Cerebellar cortex (tissue), 1 donor: Measurements from ENCODE around the gene TEX53.
A peak's percentile ranks its signal among the peaks of the same experiment; 100 is the strongest.

Experiments used
- DNase-seq: peaks from one replicate; pipeline ENCODE4 v3.0.0-alpha.2; 2015; ENCODE audit warnings: low spot score

Gene TEX53

DNA sequence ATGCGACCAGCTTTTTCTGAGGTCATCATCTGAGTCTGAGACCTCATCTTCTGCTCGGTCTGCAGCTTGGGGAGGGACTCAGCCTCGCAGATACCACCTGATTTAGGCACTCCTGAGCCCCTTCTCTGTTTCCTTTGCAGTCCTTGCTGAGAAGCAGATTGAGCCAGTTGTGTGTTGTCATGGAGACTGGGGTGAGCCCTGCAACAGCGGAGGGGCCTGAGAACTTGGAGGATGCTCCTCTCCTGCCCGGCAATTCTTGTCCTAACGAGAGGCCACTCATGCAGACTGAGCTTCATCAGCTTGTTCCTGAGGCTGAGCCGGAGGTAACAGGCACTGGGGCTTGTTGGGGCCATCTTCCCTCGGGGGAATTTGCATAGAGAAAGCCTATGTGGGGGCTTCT, 19.2 kb downstream of the TEX53 start:
- DNase-seq: no peak

GRCh38 chr9:114634387-114634786, 23.2 kb downstream of the TEX53 start:
- DNase-seq: no peak

- DNase-seq: no peak
Observed at GRCh38 chr9:114633438-114634089, 24.0 kb downstream of the TEX53 start.

DNA sequence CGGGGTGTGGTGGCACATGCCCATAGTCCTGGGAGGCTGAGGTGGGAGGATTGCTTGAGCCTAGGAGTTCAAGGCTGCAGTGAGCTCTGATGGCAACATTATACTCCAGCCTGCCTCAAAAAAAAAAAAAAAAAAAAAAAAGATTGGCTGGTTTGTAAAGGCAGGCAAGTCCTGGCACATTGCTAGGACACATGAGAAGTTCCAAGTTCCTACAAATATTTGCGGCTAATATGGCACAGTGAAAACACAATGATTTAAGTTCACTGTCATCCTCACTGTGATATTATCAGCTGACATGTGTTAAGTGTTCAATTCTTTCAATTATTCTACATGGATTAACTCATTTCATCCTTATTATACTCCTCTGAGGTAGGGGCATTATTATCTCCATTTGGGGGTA, 26.4 kb downstream of the TEX53 start:
- DNase-seq: no peak

DNA sequence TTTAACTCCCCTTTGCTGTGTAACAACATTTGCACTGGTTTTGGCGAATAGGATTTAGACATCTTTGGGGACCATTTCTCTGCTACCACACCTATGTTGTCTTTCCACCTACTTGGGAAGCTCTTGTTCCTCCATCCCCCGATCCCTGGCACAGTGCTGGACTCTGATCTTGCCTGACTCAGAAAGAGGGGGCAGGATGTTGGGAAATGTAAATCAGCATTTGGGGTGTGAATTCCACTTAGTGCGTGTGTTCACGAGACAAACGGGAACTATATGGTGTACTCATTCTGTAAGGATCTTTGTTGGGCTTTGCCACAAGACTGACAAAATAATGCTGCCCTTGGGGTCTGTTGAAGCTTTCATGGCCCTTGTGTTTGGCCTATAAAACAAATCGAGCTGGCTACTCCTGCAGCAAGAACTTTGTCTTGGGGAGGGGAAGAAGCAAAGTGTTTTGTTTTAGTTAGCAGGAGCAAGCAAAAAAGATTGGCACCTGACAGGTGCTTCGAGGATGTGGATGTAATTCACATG, 28.0 kb downstream of the TEX53 start:
- no peak for DNase-seq

GRCh38 chr9:114627553-114627952, 30.1 kb downstream of the TEX53 start:
- no peak for DNase-seq

GRCh38 chr9:114626415-114627020, 31.1 kb downstream of the TEX53 start:
- no peak for DNase-seq

- no peak for DNase-seq
Observed at GRCh38 chr9:114624677-114625076, 32.9 kb downstream of the TEX53 start.

DNA sequence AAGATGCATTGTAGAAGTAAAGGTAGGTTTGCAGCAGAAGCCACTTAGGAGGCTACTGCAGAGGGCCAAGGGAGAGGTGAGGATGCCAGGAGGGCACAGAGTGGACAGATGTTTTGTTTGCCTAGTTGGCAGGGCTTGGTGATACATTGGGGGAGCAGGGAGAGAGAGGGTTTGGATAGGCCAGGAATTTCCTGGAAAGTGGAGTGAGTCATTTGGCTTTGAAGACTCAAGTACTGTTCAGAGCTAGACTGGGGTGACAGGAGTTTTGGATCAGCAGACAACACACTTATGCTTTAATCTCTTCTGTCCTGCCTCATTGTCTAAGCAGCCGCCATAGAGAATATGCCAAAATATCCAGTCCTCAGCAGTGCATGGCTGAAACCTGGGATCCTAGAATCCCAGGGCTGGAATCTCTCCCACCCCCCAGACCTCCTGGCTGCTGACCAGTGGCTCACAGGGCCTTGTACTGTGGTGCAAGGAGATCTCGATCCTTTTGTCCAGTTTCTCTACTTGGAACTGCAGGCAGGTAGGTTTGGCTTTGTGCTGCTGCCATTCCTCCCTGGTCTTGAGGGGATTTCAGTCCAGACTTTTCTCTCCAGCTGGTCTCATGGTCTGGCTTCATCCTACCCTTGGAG, 35.5 kb downstream of the TEX53 start:
- no peak for DNase-seq

GRCh38 chr9:114621561-114621960, 36.0 kb downstream of the TEX53 start:
- DNase-seq: no peak

GRCh38 chr9:114619191-114619761, 38.3 kb downstream of the TEX53 start:
- no peak for DNase-seq

DNA sequence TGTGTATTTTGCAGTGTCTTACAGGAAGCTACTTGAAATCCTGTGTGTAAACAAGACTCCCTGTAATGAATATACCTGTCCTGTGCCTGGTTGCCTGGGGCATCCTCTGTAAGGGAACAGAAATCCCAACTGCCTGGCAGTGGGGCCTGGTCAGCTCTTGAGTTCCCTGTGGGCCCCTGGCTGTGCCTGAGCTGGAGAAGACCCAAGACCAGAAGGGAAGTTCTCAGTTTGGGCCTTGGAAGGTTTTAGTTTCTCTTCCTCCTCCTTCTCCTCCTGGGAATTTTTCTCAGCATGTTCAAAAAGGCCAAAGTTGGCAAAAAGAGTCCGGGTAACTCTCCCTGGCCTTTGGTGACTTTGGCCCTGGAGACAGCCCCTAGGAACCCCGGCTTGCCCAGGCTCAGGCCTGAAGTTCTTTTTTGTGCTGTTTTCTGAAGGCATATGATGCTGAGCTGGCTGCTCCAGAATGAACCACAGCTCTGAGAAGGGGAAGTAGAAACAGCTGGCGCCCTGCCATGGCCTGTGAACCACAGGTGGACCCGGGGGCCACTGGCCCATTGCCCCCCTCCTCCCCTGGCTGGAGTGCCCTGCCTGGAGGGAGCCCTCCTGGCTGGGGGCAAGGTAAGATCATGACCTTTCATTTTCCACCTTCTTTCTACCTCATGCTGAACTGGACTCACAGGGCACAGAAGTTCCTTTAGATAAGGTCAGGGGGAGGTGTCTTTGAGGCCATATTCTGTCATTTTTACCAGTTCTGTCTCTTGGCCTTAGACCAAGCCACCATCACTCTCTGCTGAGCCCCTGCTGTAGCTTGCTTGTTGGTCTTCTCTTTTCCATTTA, 40.7 kb downstream of the TEX53 start:
- no peak for DNase-seq

DNA sequence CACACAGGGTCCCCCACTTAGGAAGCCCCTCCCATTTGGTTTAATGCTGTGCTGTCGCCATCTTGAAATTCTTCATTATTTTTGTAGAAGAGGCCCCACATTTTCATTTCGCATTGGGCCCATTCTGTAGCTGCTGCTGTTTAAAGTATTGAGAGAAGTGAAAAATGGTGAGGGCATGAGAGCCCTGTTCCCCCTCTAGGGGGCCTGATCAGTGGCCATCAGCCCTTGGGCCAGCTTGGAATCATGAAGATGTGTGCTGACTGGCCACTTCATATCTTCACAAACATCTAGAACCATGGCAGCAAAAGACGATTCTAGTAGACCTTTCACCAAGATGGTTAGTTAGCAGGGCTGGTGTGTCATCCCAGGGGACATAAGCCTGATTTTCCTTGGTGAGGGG, 43.2 kb downstream of the TEX53 start:
- DNase-seq: no peak

- DNase-seq: no peak
Observed at GRCh38 chr9:114613919-114614318, 43.7 kb downstream of the TEX53 start.

- DNase-seq: no peak
Observed at GRCh38 chr9:114613087-114613486, 44.5 kb downstream of the TEX53 start.

- no peak for DNase-seq
Observed at GRCh38 chr9:114612272-114612923, 45.2 kb downstream of the TEX53 start.

GRCh38 chr9:114611516-114612271, 45.9 kb downstream of the TEX53 start:
- DNase-seq: peak; percentile 63

DNA sequence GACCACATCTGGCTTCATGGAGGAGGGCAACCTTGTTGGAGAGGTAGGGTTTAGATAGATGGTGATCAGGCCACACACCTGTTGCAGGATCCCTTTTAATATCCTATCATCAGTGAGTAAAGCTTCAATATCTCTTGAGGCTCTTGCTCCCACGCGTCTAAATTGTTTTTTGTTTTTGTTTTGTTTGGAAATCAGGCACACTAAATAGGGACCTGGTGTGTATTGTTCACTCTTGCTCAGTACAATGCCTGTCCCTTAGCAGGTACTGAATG, 49.1 kb downstream of the TEX53 start:
- DNase-seq: no peak

DNA sequence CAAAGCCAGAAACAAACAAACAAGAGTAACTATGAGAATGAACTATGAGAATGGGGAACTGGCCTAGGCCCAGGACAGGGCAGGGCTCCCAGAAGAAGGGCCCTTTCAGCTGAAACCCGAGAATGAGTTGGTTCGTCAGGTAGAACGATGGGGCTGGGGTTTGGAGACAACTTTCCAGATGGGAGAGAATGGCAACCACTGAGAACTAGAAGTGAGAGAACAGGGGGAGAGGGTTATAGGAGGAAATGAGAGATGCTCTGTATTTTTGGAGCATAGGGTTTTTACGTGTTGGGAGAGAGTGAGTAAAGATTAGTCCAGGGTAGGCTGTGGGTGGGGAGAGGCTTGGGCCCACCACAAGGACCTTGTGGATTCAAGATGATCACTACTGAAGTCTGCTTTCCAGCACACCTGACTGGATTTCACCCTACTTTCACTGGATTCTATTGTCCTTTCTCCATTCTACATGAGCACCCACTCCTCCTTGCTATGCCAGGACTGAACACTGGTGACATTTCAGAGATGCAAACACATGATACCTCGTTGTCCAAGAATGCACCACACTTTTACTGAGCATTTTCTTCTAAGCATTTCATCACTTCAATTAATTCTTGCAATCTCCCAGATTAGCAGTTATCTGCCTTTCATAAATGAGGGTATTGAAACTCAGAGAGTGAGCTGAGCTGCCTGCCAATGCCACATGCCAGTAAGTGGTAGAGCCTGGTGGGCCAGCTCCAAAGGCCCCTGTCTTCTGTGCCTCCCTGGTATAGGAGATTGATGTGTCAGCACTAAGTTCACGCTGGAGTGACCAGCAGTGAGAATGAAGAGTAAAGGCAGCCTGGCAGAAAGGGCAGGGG, 49.7 kb downstream of the TEX53 start:
- no peak for DNase-seq

- no peak for DNase-seq
Observed at GRCh38 chr9:114606597-114607207, 50.9 kb downstream of the TEX53 start.
